ENCODE results near the gene DLG5.
A peak's percentile ranks its signal among the peaks of the same experiment; 100 is the strongest.

DLG5 gene

DNA sequence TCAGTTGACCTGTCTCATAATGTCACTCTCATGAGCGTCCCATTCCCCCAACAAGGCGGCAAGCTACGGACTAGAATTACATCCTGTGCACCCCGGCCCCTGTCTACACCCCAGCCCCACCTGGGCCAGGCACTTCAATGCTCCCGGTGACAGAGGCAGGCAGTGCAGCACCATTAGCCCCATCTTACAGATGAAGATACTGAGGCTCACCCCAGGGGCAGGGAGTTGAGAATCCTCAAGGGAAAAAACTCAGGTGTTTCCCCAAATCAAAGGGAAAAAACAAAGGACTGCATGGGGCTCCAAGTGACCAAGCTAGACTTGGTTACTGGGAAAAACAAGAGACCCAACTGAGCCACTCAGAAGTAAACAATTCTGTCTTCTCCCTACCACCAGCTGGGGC lies 4.5 kb downstream of the DLG5 start:
- in situ Hi-C loops (cut with HindIII; ENCODE audit: low pct_ligation_motif_present, low pct_unique_long_range_greater_than_20kb, low sequenced_read_pairs): no loop called here
- no peak for DNase-seq

DNA sequence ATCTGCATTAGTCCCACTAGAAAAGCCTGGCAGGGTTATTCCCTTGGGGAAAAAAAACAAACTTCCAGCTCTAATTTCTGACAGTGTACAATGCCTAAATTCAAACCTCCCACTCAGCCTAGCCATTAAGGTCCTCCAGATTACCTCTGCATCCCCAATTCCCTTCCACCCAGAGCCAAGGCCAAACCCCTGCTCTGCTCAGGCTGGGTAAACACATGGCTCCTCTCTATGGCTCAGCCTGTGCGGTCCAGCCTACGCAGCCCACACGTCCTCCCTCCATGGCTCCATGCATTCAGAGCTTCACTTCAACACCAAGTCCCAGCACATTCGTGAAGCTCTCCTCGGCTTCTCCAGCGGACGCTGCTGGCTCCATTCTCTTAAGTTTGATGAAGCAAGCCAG lies 5.2 kb downstream of the DLG5 start:
- DNase-seq: no peak
- in situ Hi-C loops (cut with HindIII; ENCODE audit: low pct_ligation_motif_present, low pct_unique_long_range_greater_than_20kb, low sequenced_read_pairs): no loop called here

DNA sequence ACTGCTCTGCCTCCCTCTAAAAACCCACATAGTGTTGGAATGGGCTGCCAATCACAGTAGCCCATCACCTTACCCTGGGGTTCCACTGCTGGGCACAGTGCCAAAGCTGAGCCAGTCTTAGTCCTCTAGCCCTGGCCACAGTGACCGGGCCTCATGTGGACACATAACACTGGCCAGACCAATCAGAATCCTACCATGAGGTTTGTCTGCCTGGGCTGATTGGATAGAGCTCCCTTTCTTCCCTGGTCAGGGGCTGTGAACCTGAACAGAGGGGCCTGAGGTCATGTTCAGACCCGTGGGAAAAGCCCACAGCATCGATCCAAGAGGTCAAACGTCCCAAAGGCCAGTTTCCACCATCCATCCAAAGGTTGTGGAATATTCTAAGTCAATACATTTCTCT lies 6.1 kb downstream of the DLG5 start:
- no peak for DNase-seq
- in situ Hi-C loops (cut with HindIII; ENCODE audit: low pct_ligation_motif_present, low pct_unique_long_range_greater_than_20kb, low sequenced_read_pairs): no loop called here

DNA sequence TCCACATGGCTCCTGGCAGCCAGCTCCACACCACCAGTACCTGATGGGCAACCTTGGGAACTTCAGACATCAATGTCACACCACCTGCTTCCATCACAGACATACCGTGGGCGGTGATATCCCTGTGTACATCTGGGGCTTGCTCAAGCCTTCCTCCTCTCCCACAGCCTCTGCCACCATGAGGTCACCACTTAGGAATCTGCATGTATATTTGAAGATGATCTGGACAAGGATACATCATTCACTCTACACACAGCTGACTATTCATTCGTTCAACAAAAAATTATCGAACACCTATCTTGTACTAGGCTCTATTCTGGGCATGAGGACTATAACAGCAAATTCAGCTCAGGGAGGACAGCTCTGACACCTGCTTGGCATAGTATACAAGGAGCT lies 6.8 kb downstream of the DLG5 start:
- DNase-seq: peak; percentile 45
- in situ Hi-C loops (cut with HindIII; ENCODE audit: low pct_ligation_motif_present, low pct_unique_long_range_greater_than_20kb, low sequenced_read_pairs): no loop called here

DNA sequence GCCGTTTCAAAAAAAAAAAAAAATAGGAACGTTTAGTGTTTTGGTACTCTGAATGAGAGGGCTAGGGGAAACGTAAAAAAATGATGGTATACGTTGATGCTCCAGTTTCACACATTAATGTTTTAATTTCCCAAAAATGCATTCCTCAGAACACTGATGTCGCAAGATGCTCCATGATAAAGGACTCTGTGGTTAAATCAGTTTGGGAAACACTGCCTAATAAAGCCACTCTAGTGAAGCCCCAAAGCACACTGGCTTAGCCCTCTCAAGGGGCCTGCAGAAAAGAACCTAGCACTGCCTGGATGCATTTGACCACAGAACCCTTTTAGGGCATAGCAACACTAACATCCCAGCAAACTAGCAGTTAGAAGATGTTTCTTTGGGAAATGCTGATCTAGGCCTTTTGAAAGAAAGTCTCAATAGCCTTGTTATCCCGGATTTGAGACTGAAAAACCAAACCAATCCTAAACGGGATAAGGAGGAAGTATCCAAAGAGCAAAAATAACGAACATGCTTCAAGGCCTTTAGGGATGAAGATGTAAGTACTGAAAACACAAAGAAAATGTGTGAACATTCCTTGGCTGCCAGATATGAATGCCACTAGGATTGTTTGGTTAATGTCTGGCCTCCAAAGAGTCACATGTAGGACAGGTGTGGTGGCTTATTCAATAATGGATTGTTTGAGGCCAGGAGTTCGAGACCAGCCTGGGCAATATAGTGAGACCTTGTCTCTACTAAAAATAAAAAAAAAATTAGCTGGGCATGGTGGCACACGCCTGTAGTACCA lies 11.0 kb downstream of the DLG5 start:
- no peak for DNase-seq
- in situ Hi-C loops (cut with HindIII; ENCODE audit: low pct_ligation_motif_present, low pct_unique_long_range_greater_than_20kb, low sequenced_read_pairs): no loop called here

DNA sequence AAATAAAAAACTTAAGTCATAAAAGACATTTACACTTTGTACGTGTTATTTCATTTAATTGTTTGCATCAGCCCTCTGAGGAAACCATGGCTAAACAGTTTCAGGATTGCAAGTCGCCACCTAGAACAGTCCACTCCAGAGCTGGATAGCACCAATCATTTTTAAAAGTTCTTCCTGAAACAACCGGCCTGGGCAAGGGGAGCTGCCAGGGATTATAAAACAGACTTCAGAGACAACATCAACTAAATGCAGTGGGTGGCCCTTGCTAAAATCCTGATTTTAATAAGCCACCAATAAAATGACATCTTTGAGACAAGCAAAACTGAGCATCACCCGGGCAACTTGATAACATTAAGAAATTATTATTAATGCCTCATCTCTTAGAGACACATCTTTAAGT lies 13.5 kb downstream of the DLG5 start:
- DNase-seq: no peak
- in situ Hi-C loops (cut with HindIII; ENCODE audit: low pct_ligation_motif_present, low pct_unique_long_range_greater_than_20kb, low sequenced_read_pairs): no loop called here

DNA sequence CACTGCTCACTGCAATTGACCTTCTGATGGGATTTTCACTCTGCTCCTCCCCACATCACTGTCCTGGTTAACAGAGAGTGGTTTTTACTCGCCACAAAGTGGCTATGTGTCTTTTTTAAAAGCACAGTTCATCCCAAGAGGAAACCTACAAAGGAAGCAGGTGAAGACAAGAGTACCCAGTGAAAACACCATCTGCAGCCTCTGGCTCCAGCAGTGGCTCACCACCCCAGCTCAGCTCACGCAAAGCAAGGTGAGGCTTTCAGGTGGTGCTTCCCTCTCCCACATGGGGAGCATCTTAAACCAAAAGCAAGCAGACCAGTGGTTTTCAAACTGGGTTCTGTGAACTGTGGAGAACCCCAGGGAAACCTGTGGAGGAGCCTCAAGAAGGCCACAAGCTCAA lies 14.0 kb downstream of the DLG5 start:
- DNase-seq: no peak
- in situ Hi-C loops (cut with HindIII; ENCODE audit: low pct_ligation_motif_present, low pct_unique_long_range_greater_than_20kb, low sequenced_read_pairs): no loop called here

DNA sequence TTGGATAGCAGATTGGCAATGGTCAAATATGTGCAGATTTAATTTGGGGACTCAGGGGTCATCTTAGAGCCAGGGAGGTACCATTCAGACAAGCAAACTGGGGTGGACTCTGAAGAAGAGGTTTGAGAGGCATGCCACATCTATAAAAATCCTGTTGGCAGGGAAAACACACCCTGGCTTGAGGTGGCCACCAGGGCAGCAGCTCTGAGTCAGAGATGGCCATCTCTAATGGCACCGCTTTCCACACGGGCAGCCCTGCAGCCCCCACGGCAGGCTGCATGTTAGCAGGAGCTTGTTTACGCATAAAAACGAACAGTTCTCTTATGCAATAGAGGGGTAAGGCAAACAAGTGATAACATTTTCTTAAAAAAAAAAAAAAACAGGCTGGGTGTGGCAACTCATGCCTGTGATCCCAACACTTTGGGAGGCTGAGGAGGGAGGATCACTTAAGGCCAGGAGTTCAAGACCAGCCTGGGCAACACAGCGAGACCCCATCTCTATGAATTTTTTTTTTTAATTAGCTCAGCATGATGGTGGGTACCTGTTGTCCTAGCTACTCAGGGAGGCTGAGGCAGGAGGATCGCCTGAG lies 14.9 kb downstream of the DLG5 start:
- in situ Hi-C loops (cut with HindIII; ENCODE audit: low pct_ligation_motif_present, low pct_unique_long_range_greater_than_20kb, low sequenced_read_pairs): no loop called here
- no peak for DNase-seq

DNA sequence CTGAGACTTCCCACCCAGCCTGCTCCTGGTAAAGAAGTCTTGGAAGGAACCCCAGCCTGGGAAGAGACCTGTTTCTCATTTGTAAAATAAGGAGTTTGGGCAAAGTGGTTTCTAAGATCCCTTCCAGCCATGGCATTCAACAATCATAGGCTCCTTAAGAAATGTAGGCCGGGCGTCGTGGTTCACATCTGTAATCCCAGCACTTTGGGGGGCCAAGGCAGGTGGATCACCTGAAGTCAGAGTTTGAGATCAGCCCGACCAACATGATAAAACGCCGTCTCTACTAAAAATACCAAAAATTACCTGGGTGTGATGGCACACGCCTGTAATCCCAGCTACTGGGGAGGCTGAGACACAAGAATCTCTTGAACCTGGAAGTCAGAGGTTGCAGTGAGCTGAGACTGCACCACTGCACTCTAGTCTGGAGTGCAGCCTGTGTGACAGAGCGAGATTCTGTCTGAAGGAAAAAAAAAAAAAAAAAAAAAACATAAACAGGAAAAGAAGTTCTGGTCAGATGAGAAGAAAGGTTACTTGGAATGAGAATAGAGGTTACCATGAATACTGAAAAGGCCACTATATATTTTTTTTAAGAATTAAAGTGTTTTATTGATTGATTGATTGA lies 15.9 kb downstream of the DLG5 start:
- DNase-seq: no peak
- in situ Hi-C loops (cut with HindIII; ENCODE audit: low pct_ligation_motif_present, low pct_unique_long_range_greater_than_20kb, low sequenced_read_pairs): no loop called here

DNA sequence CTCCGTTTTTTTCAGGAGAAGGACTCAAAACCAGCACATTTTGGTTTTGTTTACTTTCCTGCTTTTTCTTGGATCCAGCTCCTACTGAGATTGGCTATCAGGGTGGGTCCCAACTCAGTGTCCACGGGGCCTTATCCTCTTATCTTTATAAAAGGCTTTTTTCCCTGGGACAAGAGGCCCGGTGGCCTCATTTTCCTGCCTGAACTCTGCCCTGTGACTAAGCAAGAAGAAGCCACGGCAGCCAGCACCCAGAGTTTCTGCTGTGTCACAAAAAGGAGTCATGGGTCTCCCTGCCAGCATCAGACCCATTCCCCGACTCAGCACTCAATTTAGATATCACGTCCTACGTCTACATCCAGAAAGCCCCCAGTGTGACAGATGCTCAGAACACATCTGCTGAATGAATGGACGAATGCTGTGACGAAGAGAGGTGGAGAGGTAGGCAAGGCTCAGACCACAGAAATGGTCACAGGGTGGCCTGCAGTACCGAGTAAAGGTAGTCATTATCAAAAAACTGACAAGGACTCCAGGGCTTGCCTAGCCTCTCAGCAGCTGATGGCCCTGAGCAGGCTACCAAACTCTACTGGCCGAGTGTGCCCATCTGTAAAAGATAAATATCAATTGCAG lies 16.7 kb downstream of the DLG5 start:
- no peak for DNase-seq
- in situ Hi-C loops (cut with HindIII; ENCODE audit: low pct_ligation_motif_present, low pct_unique_long_range_greater_than_20kb, low sequenced_read_pairs): no loop called here

DNA sequence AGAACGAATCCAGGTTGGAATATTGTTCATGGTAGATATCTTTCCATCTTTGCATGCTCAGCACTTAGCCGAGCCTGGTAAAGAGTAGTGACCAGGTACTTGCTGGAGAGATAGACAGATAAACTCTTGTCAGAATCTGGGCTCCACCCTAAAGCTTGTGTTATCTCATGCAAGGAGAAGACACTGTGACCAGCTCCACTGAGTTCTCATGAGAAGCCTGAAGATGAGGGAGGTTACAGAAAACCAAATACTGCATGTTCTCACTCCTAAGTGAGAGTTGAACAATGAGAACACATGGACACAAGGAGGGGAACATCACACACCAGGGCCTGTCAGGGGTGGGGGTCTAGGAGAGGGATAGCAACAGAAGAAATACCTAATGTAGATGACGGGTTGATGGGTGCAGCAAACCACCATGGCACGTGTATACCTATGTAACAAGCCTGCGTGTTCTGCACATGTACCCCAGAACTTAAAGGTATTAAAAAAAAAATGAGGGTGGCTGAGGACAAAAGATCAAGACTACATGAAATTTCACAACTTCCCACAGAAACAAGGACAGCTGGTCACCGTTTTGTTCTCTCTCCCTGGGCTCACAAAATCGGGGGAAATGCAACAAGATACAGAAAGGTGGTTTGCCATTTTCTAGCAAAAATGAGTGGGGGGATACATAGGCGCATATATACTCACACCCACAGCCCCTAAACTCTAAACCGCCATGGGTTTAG lies 17.4 kb downstream of the DLG5 start:
- DNase-seq: no peak
- in situ Hi-C loops (cut with HindIII; ENCODE audit: low pct_ligation_motif_present, low pct_unique_long_range_greater_than_20kb, low sequenced_read_pairs): no loop called here

DNA sequence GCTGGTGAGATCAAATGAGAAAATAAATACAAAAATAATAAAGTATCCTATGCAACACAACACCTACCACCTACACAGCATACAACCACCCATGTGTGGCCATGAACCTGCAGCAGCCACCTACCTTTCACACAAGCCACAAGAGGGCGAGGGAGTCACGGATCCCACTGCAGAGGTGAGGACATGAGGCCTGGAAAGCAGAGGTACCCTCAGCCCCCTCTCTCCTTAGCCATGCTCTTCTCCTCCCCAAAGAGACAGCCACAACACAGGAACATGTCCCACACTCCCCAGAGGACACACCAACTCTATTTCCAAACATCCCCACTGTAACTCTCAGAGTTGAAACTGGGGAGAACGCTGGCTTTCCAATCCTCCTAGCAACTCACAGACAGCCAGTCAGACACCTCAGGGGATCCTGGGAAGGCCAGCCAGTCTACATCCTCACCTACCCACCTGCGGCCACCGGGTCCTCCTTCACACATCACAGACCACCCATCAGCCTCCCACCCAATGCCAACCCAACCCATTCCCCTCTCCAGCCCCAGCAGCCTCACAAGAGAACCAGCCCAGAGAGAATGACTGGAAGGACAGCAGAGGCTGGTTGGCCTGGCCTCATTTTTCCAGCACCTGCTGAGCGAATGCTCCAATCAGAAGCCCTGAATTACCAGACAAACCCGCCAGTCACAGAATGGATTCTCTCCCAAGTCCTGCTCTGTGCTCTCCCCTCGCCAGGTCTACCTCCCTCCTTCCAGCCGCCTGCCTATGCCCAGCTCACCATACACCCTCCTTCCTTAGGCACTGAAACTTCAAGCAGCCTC lies 18.4 kb downstream of the DLG5 start:
- in situ Hi-C loops (cut with HindIII; ENCODE audit: low pct_ligation_motif_present, low pct_unique_long_range_greater_than_20kb, low sequenced_read_pairs): no loop called here
- DNase-seq: no peak

DNA sequence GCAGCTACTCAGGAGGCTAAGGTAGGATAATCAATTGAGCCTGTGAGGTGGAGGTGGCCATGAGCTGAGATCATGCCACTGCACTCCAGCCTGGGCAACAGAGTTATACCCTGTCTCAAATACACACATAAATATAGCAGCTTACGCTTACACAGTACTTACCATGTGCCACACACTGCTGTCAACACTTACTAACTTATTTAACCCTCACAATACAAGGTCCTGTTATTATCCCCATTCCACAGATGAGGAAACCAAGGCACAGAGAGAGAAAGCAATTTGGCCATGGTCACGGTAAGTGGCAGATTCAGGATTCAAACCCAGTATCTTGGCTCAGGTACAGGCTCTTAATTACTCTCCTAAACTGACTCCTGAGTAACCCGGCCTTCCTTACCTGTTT lies 19.1 kb downstream of the DLG5 start:
- in situ Hi-C loops (cut with HindIII; ENCODE audit: low pct_ligation_motif_present, low pct_unique_long_range_greater_than_20kb, low sequenced_read_pairs): no loop called here
- no peak for DNase-seq

DNA sequence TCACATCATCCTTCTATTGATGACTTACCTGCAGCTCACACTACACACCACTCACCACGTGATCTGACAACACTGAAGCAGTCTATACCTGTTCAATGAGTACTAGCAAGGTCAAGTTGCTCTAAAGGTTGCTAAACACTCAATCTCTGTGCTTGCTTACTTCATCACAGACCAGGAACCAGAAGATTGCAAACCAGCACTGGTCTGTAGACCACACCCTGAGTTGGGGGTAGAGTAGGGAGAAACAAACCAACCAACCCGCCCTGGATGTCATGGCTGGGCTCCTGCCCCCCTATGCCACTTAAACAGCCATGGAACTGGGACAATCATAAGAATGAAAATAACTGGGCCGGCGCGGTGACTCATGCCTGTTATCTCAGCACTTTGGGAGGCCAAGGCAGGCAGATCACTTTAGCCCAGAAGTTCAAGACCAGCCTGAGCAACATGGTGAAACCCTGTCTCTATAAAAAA lies 19.6 kb downstream of the DLG5 start:
- DNase-seq: no peak
- in situ Hi-C loops (cut with HindIII; ENCODE audit: low pct_ligation_motif_present, low pct_unique_long_range_greater_than_20kb, low sequenced_read_pairs): no loop called here

DNA sequence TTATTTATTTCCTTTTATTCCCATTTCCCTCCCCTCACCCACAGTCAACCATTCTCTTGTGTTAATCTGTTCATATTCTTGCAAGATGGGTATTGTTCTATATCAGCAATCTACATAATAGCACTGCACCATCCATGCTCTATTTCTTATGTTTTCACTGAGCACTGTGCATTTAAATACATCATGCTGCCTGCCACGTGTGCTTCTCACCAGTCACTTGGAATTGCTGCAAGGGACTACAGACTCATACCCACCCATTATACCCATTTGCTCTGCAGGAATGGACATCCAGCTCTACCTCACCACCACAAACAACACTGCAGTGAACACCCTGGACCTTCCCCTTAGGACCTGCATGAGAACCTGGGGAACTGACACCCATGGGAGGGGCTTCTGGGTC lies 20.8 kb downstream of the DLG5 start:
- in situ Hi-C loops (cut with HindIII; ENCODE audit: low pct_ligation_motif_present, low pct_unique_long_range_greater_than_20kb, low sequenced_read_pairs): no loop called here
- no peak for DNase-seq

DNA sequence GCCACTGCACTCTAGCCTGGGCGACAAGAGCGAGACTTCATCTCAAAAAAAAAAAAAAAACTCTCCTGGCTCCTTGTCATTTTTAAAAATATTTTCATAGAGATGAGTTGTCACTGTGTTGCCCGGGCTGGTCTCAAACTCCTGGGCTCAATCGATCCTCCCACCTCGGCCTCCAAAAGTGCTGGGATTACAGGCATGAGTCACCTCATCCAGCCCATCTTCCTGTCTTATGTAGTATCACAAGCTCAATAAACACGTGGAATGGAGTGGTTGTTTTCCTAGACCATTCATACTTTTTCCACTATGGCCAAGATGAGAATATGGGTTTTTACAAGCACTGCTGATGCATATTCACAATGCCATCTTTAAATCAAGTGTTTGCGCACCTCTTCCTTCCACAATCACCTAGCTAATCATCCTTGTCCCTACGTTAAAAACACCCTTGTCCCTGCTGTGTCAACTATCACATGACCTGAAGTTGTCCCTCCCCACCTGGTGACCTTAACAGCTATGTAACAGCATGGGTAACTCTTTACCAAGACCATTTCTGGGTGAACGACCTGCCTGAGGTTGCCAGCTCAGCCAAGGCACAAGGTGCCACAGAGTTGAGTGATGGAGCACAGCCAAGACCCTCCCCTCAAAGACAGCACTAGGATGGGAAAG lies 21.3 kb downstream of the DLG5 start:
- DNase-seq: no peak
- in situ Hi-C loops (cut with HindIII; ENCODE audit: low pct_ligation_motif_present, low pct_unique_long_range_greater_than_20kb, low sequenced_read_pairs): no loop called here

DNA sequence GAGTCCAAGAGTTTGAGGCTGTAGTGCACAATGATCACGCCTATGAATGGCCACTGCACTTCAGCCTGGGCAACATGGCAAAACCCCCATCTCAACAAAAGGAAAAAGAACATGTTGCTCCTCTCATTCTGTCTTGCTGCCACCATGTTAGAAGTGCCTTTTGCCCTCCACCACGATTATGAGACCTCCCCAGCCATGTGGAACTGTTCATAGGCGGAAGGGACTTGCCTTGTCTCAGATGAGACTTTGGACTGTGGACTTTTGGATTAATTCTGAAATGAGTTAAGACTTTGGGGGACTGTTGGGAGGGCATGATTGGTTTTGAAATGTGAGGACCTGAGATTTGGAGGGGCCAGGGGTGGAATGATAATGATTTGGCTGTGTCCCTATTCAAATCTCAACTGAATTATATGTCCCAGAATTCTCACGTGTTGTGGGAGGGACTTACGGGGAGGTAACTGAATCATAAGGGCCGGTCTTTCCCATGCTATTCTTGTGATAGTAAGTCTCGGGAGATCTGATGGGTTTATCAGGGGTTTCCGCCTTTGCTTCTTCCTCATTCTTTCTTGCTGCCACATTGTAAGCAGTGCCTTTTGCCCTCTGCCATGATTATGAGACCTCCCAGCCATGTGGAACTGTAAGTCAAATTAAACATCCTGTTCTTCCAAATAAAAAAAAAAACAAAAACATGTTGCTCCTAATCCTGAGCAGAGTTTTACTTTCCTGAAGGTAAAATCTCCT lies 22.3 kb downstream of the DLG5 start:
- in situ Hi-C loops (cut with HindIII; ENCODE audit: low pct_ligation_motif_present, low pct_unique_long_range_greater_than_20kb, low sequenced_read_pairs): no loop called here

More for the DNA sequence above, 22.3 kb downstream of the DLG5 start:
- DNase-seq: no peak

All from ACHN (cell line).